ENCODE results near the gene CC2D2A. TPM values are rescaled to one million over a fixed set of nuclear protein-coding genes. Genes with fewer than 3 reads are reported as not detected.

CC2D2A gene
- total RNA-seq, 1 experiment from 2014 or later: 3.6 TPM

DNA sequence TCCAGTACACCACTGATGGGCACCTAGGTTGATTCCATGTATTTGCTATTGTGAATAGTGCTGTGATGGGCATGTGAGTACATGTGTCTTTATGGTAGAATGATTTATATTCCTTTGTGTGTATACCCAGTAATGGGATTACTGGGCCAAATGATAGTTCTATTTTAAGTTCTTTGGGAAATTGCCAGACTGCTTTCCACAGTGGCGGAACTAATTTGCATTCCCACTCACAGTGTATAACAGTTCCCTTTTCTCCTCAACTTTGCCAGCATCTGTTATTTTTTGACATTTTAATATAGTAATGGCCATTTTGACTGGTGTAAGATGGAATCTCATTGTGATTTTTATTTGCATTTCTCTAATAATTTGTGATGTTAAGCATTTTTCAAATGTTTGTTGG, 25.9 kb downstream of the CC2D2A start:
- H3K9me3 ChIP-seq (ENCODE audit: control insufficient read depth, insufficient read depth, low read depth, low read length): no peaks in the 10 kb centered on the region
- POLR2A ChIA-PET: no interaction called here
- ATAC-seq (no peak), DNase-seq (ENCODE audit: low read depth, low spot score) (no peak)
- H3K4me3 ChIP-seq (ENCODE audit: low read depth in 2 of 2, low read length in 2 of 2): no peak overlapping the region
- H3K27ac ChIP-seq (ENCODE audit: low read length): no peak overlapping the region
- intact Hi-C loops (cut with micrococcal nuclease; ENCODE audit: unreplicated experiment) (no loop called here), in situ Hi-C loops (cut with HindIII; ENCODE audit: low pct_unique_long_range_greater_than_20kb, low sequenced_read_pairs) (no loop called here)
- CTCF ChIA-PET: no interaction called here
- H3K36me3 ChIP-seq (ENCODE audit: control insufficient read depth, insufficient read depth, low read length): no peaks in the 10 kb centered on the region
- H3K27me3 ChIP-seq (ENCODE audit: control insufficient read depth, insufficient read depth, low read length): no peaks in the 10 kb centered on the region
- no peak for TF ChIP-seq TCF7L2 (IDR thresholded peaks at IDR 0.05; ENCODE audit: low read depth, low read length)
- no peak for TF ChIP-seq REST (IDR thresholded peaks at IDR 0.05; ENCODE audit: insufficient read depth in 1 of 2, low read depth in 2 of 2, low read length in 1 of 2)
- TF ChIP-seq SIN3A (IDR thresholded peaks at IDR 0.05; ENCODE audit: borderline replicate concordance, insufficient read depth, low read depth, low read length): no peak
- TF ChIP-seq POLR2AphosphoS5 (IDR thresholded peaks at IDR 0.05; ENCODE audit: low read depth, low read length): no peak
- TF ChIP-seq, protein P1, sequence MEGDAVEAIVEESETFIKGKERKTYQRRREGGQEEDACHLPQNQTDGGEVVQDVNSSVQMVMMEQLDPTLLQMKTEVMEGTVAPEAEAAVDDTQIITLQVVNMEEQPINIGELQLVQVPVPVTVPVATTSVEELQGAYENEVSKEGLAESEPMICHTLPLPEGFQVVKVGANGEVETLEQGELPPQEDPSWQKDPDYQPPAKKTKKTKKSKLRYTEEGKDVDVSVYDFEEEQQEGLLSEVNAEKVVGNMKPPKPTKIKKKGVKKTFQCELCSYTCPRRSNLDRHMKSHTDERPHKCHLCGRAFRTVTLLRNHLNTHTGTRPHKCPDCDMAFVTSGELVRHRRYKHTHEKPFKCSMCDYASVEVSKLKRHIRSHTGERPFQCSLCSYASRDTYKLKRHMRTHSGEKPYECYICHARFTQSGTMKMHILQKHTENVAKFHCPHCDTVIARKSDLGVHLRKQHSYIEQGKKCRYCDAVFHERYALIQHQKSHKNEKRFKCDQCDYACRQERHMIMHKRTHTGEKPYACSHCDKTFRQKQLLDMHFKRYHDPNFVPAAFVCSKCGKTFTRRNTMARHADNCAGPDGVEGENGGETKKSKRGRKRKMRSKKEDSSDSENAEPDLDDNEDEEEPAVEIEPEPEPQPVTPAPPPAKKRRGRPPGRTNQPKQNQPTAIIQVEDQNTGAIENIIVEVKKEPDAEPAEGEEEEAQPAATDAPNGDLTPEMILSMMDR (IDR thresholded peaks at IDR 0.05): no peak
- H3K4me1 ChIP-seq (ENCODE audit: control insufficient read depth, insufficient read depth, low read length): no peaks in the 10 kb centered on the region
- BruUV-seq (replicated peaks): no TSS peak

- Histone ChIP-seq H3K9me3 (ENCODE audit: control insufficient read depth, insufficient read depth, low read depth, low read length) (no peaks in the 10 kb centered on the region), H3K4me1 (ENCODE audit: control insufficient read depth, insufficient read depth, low read length) (no peaks in the 10 kb centered on the region), H3K36me3 (ENCODE audit: control insufficient read depth, insufficient read depth, low read length) (no peaks in the 10 kb centered on the region), H3K27ac (ENCODE audit: low read length) (no peak overlapping the region), H3K27me3 (ENCODE audit: control insufficient read depth, insufficient read depth, low read length) (no peaks in the 10 kb centered on the region), H3K4me3 (ENCODE audit: low read depth in 2 of 2, low read length in 2 of 2) (no peak overlapping the region)
- TF ChIP-seq REST (IDR thresholded peaks at IDR 0.05; ENCODE audit: insufficient read depth in 1 of 2, low read depth in 2 of 2, low read length in 1 of 2): no peak
- no peak for TF ChIP-seq TCF7L2 (IDR thresholded peaks at IDR 0.05; ENCODE audit: low read depth, low read length)
- TF ChIP-seq SIN3A (IDR thresholded peaks at IDR 0.05; ENCODE audit: borderline replicate concordance, insufficient read depth, low read depth, low read length): no peak
- no peak for TF ChIP-seq POLR2AphosphoS5 (IDR thresholded peaks at IDR 0.05; ENCODE audit: low read depth, low read length)
- TF ChIP-seq, protein P1 (IDR thresholded peaks at IDR 0.05): no peak
- DNase-seq (ENCODE audit: low read depth, low spot score): no peak
- intact Hi-C loops (cut with micrococcal nuclease; ENCODE audit: unreplicated experiment) (no loop called here), in situ Hi-C loops (cut with HindIII; ENCODE audit: low pct_unique_long_range_greater_than_20kb, low sequenced_read_pairs) (no loop called here)
- BruUV-seq (replicated peaks): no TSS peak
- ATAC-seq: no peak
- CTCF ChIA-PET: no interaction called here
- POLR2A ChIA-PET: no interaction called here
Observed at GRCh38 chr4:15498356-15498755, 28.7 kb downstream of the CC2D2A start.

All from Panc1 (cell line).